IPS-15b (cell line): ENCODE measurements around the gene P2RY11.

Experiments
- H3K27me3 ChIP-seq: one replicate; pipeline ENCODE4 v1.6.1; 2013; ENCODE audit warnings: low read length; ENCODE audit not compliant: control insufficient read depth, insufficient read depth
- H3K36me3 ChIP-seq: one replicate; pipeline ENCODE4 v1.6.1; 2013; ENCODE audit warnings: low read length; ENCODE audit not compliant: control insufficient read depth, insufficient read depth
- H3K4me1 ChIP-seq: one replicate; pipeline ENCODE4 v1.6.1; 2013; ENCODE audit warnings: mild to moderate bottlenecking, low read length; ENCODE audit not compliant: control insufficient read depth, insufficient read depth
- H3K4me3 ChIP-seq: one replicate; pipeline ENCODE4 v1.5.1; 2013; ENCODE audit warnings: low read depth, low read length
- H3K9ac ChIP-seq: one replicate; pipeline ENCODE4 v1.6.1; 2013; ENCODE audit warnings: low read depth, mild to moderate bottlenecking, low read length
- H3K9me3 ChIP-seq: one replicate; pipeline ENCODE4 v1.6.1; 2013; ENCODE audit warnings: mild to moderate bottlenecking, low read length; ENCODE audit not compliant: control insufficient read depth, insufficient read depth

P2RY11 gene, protein sequence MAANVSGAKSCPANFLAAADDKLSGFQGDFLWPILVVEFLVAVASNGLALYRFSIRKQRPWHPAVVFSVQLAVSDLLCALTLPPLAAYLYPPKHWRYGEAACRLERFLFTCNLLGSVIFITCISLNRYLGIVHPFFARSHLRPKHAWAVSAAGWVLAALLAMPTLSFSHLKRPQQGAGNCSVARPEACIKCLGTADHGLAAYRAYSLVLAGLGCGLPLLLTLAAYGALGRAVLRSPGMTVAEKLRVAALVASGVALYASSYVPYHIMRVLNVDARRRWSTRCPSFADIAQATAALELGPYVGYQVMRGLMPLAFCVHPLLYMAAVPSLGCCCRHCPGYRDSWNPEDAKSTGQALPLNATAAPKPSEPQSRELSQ

DNA sequence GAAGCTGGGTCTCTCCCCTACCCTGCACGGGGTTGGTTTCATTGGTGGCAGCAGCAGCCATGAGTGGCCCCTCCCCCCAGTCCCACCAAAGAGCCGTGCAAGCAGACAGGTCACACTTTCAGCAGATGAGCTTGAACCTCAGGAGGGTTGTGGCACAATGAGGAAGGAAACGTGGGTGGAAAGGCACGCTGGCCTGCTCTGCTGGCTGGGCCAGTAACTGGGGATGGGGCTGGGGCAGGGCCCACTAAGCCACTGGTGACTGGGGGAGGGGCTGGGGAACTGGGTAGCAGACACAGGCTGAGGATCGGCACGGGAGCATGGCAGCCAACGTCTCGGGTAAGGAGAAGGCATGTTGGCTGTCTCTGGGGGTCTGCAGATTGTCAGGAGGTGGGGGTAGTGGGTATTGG lies at the start of gene P2RY11:
TSS of gene P2RY11 (plus strand) at position 289 of the 407 bp plus-strand sequence. CDS start at position 318, 29 bp downstream.
- no peak within 1 kb of the TSS for H3K4me3 ChIP-seq

DNA sequence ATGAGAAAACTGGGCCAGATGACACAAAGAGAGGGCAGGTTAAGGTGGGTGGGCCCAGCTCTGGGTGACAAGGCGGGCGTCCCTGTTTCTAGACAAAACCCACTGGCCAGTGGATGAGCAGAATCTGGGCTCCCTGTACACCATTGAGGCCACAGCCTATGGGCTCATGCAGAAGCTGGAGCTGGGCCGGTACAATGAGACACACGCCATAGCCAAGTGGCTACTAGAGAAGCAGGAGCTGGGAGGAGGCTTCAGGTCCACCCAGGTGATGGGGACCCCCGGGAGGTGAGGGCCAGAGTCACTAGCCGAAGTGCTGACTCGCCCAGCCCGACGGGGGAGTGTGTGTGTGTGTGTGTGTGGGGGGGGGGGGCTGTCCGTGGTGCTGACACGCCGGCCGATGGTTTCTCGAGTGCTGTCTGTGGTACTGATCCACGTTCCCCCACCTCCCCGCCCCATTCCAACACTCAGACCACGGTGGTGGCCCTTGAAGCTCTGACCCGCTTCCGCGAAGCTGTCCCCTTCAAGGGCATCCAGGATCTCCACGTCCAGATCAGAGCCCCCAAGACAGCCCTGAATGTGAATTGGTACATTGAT lies 49.7 kb upstream of the P2RY11 start:
- Histone ChIP-seq H3K4me3 (no peak overlapping the region), H3K9me3 (no peaks in the 10 kb centered on the region), H3K9ac (no peak overlapping the region), H3K4me1 (no peaks in the 10 kb centered on the region), H3K27me3 (peaks cover 2% of the 10 kb centered on the region), H3K36me3 (no peaks in the 10 kb centered on the region)

More for the DNA sequence above, at the start of gene P2RY11:
- H3K9me3 ChIP-seq, result no peaks in the 10 kb centered on the region
- no peak within 1 kb of the TSS for H3K9ac ChIP-seq
- peaks cover 61% of the 10 kb centered on the region for H3K36me3 ChIP-seq
- no peaks in the 10 kb centered on the region for H3K27me3 ChIP-seq
- peaks cover 3% of the 10 kb centered on the region for H3K4me1 ChIP-seq

DNA sequence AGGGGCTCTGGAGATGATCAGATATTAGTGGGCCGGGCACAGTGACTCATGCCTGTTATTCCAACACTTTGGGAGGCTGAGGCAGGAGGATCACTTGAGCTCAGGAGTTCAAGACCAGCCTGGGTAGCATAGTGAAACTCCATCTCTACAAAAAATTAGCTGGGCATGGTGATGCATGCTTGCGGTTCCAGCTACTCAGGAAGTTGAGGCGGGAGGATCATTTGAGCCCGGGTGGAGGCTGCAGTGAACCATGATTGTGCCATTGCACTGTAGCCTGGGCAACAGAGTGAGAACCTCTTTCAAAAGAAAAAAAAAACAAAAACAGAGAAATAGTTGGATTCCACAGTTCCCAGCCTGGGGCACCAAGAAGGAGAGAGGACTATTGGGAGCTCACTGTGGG lies 43.3 kb upstream of the P2RY11 start:
- Histone ChIP-seq H3K9ac (no peak overlapping the region), H3K36me3 (no peaks in the 10 kb centered on the region), H3K4me1 (peaks cover 3% of the 10 kb centered on the region), H3K9me3 (no peaks in the 10 kb centered on the region), H3K4me3 (no peak overlapping the region), H3K27me3 (peaks cover 5% of the 10 kb centered on the region)

DNA sequence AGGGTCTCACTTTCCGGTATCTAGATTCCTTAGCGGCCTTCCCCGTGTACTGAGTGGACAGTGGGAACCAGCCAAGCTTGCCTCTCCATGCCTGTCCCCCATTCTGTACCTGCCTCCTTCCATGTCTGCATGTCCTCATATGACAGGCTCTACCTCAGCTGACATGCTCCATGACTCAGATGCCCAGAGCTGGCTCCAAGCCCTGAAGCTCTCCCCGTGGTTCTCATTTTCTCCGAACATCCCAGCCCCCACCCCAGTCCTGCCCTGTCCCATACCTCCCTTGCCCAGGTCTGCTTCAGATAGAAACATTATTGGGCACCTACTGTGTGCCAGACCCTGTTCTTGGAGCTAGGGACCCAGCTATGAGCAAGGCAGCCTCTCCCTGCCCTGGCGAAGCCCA lies 42.4 kb upstream of the P2RY11 start:
- Histone ChIP-seq H3K9me3 (no peaks in the 10 kb centered on the region), H3K4me3 (no peak overlapping the region), H3K27me3 (peaks cover 4% of the 10 kb centered on the region), H3K9ac (no peak overlapping the region), H3K4me1 (peaks cover 3% of the 10 kb centered on the region), H3K36me3 (no peaks in the 10 kb centered on the region)

DNA sequence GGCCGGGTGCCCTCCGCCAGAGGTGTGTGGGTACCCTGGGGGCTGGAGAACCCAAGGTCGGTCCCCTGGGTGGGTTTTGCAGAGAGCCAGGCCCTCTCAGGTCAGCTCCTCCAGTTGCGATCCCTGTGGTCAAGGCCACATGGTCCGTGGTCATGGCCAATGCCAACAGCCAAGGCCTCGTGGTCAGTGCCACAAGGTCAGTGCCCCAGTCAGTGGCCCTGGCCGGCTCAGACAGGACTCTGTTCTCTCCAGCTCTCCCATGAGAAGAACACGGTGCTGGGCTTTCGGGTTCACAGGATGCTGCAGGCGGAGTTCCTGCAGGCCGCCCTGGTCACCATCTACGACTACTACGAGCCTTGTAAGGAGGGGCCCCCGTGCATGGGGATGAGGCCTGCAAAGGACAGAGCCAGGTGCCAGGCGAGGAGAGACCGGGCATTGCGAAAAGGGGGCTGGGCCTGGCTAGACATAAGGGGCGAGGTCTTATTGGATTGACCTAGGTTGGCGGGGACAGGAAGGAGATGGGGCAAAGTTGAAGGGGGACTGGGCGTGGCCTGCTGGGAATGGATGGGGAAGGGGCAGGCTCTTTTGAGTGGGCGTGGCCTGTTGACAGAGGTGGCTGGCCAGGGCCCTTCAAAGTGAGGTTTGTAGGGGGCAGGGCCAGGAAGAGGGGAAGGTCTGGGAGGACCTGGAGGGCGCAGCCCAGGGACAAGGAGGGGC lies 40.6 kb upstream of the P2RY11 start:
- no peak overlapping the region for H3K9ac ChIP-seq
- peaks cover 2% of the 10 kb centered on the region for H3K9me3 ChIP-seq
- peaks cover 4% of the 10 kb centered on the region for H3K27me3 ChIP-seq

DNA sequence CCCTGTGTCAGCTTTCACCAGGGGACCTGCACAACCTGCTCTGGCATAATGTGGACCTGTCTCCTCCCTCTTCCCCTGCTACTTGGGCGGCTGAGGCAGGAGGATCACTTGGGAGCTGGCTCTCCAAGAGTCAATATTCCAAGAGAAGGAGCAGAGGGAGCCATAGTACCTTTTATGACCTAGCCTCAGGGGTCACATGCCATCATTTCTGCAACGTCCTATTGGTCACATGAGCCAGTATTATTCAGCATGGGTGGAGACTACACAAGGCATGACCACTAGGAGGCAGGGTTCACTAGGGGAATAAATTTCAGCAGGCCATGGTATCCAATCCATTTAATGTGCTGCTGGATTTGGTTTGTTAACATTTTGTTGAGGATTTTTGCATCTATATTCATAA lies 37.3 kb upstream of the P2RY11 start:
- Histone ChIP-seq H3K4me3 (no peak overlapping the region), H3K4me1 (peaks cover 3% of the 10 kb centered on the region), H3K9me3 (peaks cover 2% of the 10 kb centered on the region), H3K36me3 (no peaks in the 10 kb centered on the region), H3K9ac (no peak overlapping the region), H3K27me3 (peaks cover 6% of the 10 kb centered on the region)

More for the DNA sequence above, 40.6 kb upstream of the P2RY11 start:
- H3K4me3 ChIP-seq, result no peak overlapping the region
- H3K36me3 ChIP-seq, result no peaks in the 10 kb centered on the region
- H3K4me1 ChIP-seq, result peaks cover 3% of the 10 kb centered on the region

DNA sequence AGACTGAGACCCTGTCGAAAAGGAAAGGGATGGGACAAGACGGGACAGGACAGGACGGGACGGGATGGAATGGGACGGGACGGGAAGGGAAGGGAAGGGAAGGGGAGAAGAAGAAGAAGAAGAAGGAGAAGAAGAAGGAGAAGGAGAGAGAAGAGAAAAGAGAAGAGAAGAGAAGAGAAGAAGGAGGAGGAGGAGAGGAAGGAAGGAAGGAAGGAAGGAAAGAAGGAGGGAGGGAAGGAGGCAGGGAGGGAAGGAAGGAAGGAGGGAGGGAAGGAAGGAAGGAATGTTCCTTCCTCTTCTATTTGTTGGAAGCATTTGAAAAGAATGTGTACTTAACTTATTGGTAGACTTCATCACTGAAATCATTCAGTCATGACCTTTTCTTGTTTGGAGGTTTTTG lies 35.0 kb upstream of the P2RY11 start:
- Histone ChIP-seq H3K4me3 (no peak overlapping the region), H3K27me3 (peaks cover 6% of the 10 kb centered on the region), H3K9ac (no peak overlapping the region), H3K9me3 (peaks cover 2% of the 10 kb centered on the region), H3K4me1 (no peaks in the 10 kb centered on the region), H3K36me3 (no peaks in the 10 kb centered on the region)

DNA sequence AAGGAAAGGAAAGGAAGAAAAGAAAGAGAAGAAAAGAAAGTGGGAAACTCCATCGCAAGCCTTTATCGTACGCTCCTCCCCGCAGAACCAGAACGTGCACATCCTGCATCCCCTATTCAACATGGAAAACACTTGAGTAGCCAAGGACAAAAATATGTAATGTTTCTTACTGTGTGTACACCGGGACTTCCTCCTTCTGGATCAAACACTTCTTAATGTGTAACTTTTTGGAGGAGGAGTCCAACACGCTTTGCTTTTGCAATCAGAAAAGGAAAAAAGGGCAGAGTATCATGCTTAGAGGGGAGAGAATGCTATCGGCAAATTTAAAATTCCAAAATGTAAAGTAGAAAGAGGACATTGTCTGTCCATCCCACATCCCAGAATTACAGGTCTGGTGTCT lies 33.2 kb upstream of the P2RY11 start:
- Histone ChIP-seq H3K9ac (no peak overlapping the region), H3K9me3 (peaks cover 2% of the 10 kb centered on the region), H3K4me3 (no peak overlapping the region), H3K4me1 (no peaks in the 10 kb centered on the region), H3K27me3 (peaks cover 6% of the 10 kb centered on the region), H3K36me3 (no peaks in the 10 kb centered on the region)

DNA sequence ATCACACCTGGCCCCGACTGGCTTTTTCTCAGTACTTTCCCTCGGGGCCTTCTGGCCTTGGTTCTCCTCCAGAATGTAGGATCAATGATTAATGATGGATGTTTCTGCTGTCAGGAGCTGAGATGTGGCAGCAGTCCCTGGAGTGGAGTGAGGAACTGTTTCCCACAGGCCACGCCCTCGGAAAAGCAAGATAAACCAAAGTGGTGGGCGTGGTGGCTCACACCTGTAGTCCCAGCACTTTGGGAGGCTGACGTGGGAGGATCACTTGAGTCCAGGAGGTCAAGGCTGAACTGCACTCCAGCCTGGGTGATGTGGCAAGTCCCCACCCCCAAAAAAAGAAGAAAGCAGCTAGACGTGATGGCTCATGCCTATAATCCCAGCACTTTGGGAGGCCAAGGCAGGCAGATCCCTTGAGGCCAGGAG lies 32.5 kb upstream of the P2RY11 start:
- no peaks in the 10 kb centered on the region for H3K36me3 ChIP-seq
- no peaks in the 10 kb centered on the region for H3K4me1 ChIP-seq
- H3K9me3 ChIP-seq, result peaks cover 2% of the 10 kb centered on the region
- H3K9ac ChIP-seq, result no peak overlapping the region
- H3K27me3 ChIP-seq, result peaks cover 6% of the 10 kb centered on the region
- no peak overlapping the region for H3K4me3 ChIP-seq

DNA sequence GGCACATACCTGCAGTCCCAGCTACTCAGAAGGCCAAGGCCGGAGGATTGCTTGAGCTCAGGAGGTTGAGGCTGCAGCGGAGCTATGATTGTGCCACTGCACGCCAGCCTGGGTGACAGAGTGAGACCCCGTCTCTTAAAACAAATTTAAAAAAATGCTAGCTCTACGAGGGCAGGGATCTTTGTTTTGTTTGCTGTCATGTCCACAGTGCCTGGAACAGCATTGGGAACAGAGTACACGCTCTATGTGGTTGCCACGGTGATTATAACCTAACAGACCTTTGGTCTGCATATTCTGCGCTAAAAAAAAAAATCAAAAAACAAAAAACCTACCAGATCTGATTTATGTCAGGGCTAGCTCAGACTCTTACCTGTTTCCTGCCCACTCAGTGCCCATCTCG lies 27.6 kb upstream of the P2RY11 start:
- Histone ChIP-seq H3K27me3 (no peaks in the 10 kb centered on the region), H3K9me3 (no peaks in the 10 kb centered on the region), H3K9ac (no peak overlapping the region), H3K4me1 (no peaks in the 10 kb centered on the region), H3K36me3 (no peaks in the 10 kb centered on the region), H3K4me3 (no peak overlapping the region)

DNA sequence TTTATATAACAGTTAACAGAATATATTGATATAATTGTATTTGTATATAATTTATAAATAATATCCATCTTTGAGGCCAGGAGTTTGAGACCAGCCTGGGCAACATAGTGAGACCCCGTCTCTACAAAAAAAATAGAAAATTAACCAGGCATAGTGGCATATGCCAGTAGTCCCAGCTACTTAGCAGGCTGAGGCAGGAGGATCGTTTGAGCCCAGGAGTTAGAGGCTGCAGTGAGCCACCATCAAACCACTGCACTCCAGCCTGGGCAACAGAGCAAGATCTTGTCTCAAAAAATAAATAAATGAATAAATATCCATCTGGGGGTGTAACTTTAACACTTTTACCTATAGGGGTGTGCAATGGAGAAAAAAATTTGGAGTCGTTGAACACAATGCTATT lies 26.7 kb upstream of the P2RY11 start:
- Histone ChIP-seq H3K4me1 (no peaks in the 10 kb centered on the region), H3K36me3 (peaks cover 9% of the 10 kb centered on the region), H3K9ac (no peak overlapping the region), H3K27me3 (no peaks in the 10 kb centered on the region), H3K4me3 (no peak overlapping the region), H3K9me3 (no peaks in the 10 kb centered on the region)
